ENCODE results near the gene SH3RF2. TPM values are rescaled to one million over a fixed set of nuclear protein-coding genes. Genes with fewer than 3 reads are reported as not detected.
"Not testable (repeated sequence)": the region's sequence is repeated elsewhere in the genome, so short reads cannot be mapped to it uniquely, and the experiment has no call there.

The SH3RF2 gene, protein sequence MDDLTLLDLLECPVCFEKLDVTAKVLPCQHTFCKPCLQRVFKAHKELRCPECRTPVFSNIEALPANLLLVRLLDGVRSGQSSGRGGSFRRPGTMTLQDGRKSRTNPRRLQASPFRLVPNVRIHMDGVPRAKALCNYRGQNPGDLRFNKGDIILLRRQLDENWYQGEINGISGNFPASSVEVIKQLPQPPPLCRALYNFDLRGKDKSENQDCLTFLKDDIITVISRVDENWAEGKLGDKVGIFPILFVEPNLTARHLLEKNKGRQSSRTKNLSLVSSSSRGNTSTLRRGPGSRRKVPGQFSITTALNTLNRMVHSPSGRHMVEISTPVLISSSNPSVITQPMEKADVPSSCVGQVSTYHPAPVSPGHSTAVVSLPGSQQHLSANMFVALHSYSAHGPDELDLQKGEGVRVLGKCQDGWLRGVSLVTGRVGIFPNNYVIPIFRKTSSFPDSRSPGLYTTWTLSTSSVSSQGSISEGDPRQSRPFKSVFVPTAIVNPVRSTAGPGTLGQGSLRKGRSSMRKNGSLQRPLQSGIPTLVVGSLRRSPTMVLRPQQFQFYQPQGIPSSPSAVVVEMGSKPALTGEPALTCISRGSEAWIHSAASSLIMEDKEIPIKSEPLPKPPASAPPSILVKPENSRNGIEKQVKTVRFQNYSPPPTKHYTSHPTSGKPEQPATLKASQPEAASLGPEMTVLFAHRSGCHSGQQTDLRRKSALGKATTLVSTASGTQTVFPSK
- total RNA-seq (2021; fragmentation: NEBNext Ultra II Directional; extraction: Animal tissue kit (Norgen Biotek cat#: 25700)), result 1 to 10 TPM in 2 of 6 experiments, under 1 TPM in 4; 0.43 to 1.7 (median 0.66) TPM
- long read RNA-seq, result 0 reads

DNA sequence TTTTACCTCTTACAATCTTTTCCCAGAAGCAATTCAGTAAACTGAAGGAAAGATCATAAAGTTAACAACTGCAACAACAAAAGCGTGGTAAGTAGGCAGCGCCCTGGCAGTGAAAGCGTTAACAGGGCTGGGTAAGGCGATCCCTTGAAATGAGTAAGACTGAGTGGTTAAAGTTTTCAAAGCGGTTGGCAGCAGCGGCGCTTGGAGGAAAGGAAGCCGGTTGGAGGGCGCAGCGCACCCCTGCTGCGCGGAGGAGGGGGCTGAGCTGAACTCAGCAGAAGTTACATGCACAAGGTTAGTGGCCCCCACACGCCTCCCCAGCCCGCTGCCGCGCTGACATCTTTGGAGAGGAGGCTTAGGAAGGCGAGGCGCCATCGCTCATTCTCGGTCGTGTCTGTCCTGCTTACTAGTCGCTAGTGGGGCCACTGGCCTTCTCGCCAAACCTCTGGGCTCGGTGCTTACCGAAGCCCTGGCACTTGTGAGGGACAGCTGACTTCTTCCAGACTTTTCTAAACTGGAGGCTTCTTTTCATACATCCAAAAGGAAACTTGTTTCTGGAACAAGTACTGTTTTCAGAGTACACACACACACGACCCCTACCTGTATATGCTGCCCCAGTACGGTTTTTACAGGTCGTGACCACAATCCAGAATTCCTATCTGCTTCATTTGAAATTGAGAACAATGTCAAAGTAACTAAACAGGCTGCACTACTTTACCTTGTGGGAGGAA is at the start of gene SH3RF2:
Gene SH3RF2, plus strand, starts transcription at position 178 of the 731 bp plus-strand sequence. CDS start 1,351 bp downstream, outside the sequence.
- TF ChIP-seq, protein P1, sequence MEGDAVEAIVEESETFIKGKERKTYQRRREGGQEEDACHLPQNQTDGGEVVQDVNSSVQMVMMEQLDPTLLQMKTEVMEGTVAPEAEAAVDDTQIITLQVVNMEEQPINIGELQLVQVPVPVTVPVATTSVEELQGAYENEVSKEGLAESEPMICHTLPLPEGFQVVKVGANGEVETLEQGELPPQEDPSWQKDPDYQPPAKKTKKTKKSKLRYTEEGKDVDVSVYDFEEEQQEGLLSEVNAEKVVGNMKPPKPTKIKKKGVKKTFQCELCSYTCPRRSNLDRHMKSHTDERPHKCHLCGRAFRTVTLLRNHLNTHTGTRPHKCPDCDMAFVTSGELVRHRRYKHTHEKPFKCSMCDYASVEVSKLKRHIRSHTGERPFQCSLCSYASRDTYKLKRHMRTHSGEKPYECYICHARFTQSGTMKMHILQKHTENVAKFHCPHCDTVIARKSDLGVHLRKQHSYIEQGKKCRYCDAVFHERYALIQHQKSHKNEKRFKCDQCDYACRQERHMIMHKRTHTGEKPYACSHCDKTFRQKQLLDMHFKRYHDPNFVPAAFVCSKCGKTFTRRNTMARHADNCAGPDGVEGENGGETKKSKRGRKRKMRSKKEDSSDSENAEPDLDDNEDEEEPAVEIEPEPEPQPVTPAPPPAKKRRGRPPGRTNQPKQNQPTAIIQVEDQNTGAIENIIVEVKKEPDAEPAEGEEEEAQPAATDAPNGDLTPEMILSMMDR (IDR thresholded peaks at IDR 0.05), result no peak
- Mint-ChIP-seq H3K36me3 (ENCODE audit: low read depth) (no peaks in the 10 kb centered on the region), H3K9me3 (no peaks in the 10 kb centered on the region), H3K4me3 (peak within 1 kb of the TSS; percentile 87), H3K27ac (peak within 1 kb of the TSS; percentile 33), H3K4me1 (ENCODE audit: low read depth) (peaks cover 83% of the 10 kb centered on the region), H3K27me3 (ENCODE audit: insufficient read depth) (peaks cover 15% of the 10 kb centered on the region)
- peak; percentile 42 for DNase-seq

- Mint-ChIP-seq H3K27ac (no peak overlapping the region), H3K27me3 (ENCODE audit: insufficient read depth) (peaks cover 6% of the 10 kb centered on the region)
- TF ChIP-seq, protein P1 (IDR thresholded peaks at IDR 0.05), result no peak
Observed at GRCh38 chr5:145887217-145887616, 49.2 kb upstream of the SH3RF2 start.

GRCh38 chr5:145887976-145888574 is 48.3 kb upstream of the SH3RF2 start:
- no peak overlapping the region for H3K4me3 Mint-ChIP-seq
- peaks cover 4% of the 10 kb centered on the region for H3K27me3 Mint-ChIP-seq (ENCODE audit: insufficient read depth)
- 0 out of 2 replicates have a peak, but pooled peaks cover 6% of the 10 kb centered on the region for H3K36me3 Mint-ChIP-seq (ENCODE audit: low read depth)
- peaks cover 6% of the 10 kb centered on the region; the same call in 1 of the 2 replicates for H3K9me3 Mint-ChIP-seq
- peak; percentile 48 for DNase-seq
- 0 out of 2 replicates have a peak, but pooled peaks cover 5% of the 10 kb centered on the region for H3K4me1 Mint-ChIP-seq (ENCODE audit: low read depth)
- TF ChIP-seq, protein P1 (IDR thresholded peaks at IDR 0.05), result peak; percentile 82
- no peak overlapping the region for H3K27ac Mint-ChIP-seq

More at GRCh38 chr5:145887217-145887616, 49.2 kb upstream of the SH3RF2 start:
- Mint-ChIP-seq H3K4me1 (ENCODE audit: low read depth) (0 out of 2 replicates have a peak, but pooled peaks cover 5% of the 10 kb centered on the region), H3K9me3 (peaks cover 6% of the 10 kb centered on the region; the same call in 1 of the 2 replicates), H3K4me3 (no peak overlapping the region), H3K36me3 (ENCODE audit: low read depth) (0 out of 2 replicates have a peak, but pooled peaks cover 6% of the 10 kb centered on the region)
- no peak for DNase-seq

DNA sequence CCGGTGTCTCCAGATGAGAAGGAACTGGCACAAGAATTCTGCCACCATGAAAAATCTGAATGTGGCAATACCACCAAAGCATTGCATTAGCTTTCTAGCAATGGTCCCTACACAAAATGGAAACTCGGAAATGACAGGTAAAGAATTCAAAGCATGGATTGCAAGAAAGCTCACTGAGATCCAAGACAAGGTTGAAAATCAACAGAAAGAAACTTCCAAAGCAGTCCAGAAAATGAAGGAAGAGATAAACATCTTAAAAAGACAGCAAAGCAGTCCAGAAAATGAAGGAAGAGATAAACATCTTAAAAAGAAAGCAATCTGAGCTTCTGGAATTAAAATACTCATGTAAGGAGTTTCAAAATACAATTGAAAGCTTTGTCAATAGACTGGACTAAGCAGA is 46.8 kb upstream of the SH3RF2 start:
- H3K27me3 Mint-ChIP-seq (ENCODE audit: insufficient read depth), result peaks cover 7% of the 10 kb centered on the region
- peaks cover 6% of the 10 kb centered on the region; the same call in 1 of the 2 replicates for H3K9me3 Mint-ChIP-seq
- H3K36me3 Mint-ChIP-seq (ENCODE audit: low read depth), result 0 out of 2 replicates have a peak, but pooled peaks cover 6% of the 10 kb centered on the region
- DNase-seq, result no peak
- 0 out of 2 replicates have a peak, but pooled peaks cover 5% of the 10 kb centered on the region for H3K4me1 Mint-ChIP-seq (ENCODE audit: low read depth)
- TF ChIP-seq, protein P1 (IDR thresholded peaks at IDR 0.05), result no peak
- no peak overlapping the region for H3K4me3 Mint-ChIP-seq
- no peak overlapping the region for H3K27ac Mint-ChIP-seq

GRCh38 chr5:145891378-145891777 is 45.0 kb upstream of the SH3RF2 start:
- not testable (repeated sequence) for H3K36me3 Mint-ChIP-seq (ENCODE audit: low read depth); H3K4me1 Mint-ChIP-seq (ENCODE audit: low read depth); H3K27me3 Mint-ChIP-seq (ENCODE audit: insufficient read depth); H3K4me3 Mint-ChIP-seq; H3K27ac Mint-ChIP-seq; DNase-seq
- peaks cover 13% of the 10 kb centered on the region for H3K9me3 Mint-ChIP-seq

Data from HFFc6 (cell line).